Measurements from ENCODE around the gene TMIGD1.
"Not testable (repeated sequence)": the region's sequence is repeated elsewhere in the genome, so short reads cannot be mapped to it uniquely, and the experiment has no call there.

The TMIGD1 gene

DNA sequence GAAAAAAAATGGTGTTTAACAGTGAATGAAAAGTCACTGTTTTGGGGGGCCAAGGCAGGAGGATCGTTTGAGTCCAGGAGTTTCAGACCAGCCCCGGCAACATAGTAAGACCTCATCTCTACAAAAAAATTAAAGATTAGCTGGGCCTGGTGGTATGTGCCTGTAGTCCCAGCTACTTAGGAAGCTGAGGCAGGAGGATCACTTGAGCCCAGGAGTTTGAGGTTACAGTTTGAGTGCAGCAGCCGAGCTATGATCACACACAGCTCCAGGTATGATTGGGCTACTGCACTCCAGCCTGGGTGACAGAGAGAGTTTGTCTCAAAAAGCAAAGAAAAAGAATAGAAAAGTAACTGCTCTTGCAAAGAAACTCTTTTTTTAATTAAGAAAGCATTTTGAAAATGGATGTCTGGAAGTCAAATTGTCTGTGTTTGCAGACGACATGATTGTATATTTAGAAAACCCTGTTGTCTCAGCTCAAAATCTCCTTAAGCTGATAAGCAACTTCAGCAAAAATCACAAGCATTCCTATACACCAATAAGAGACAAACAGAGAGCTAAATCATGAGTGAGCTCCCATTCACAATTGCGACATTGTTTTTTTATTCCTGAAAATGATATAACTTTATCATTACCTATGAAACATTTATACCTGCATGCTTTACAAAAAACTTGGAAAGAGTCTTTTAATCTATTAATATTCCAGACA is 24.4 kb upstream of the TMIGD1 start:
- no peak for DNase-seq (ENCODE audit: low read depth)

- DNase-seq (ENCODE audit: low read depth) = no peak
These were observed 23.6 kb upstream of the TMIGD1 start for GRCh38 chr17:30357476-30357875.

GRCh38 chr17:30354701-30355100 is 20.8 kb upstream of the TMIGD1 start:
- no peak for DNase-seq (ENCODE audit: low read depth)

- DNase-seq (ENCODE audit: low read depth) = no peak
These were observed 18.5 kb upstream of the TMIGD1 start for GRCh38 chr17:30352240-30352814.

- DNase-seq (ENCODE audit: low read depth) = no peak
These were observed 17.9 kb upstream of the TMIGD1 start for GRCh38 chr17:30351735-30352134.

- not testable (repeated sequence) for DNase-seq (ENCODE audit: low read depth)
These were observed 17.4 kb upstream of the TMIGD1 start for GRCh38 chr17:30351263-30351662.

DNA sequence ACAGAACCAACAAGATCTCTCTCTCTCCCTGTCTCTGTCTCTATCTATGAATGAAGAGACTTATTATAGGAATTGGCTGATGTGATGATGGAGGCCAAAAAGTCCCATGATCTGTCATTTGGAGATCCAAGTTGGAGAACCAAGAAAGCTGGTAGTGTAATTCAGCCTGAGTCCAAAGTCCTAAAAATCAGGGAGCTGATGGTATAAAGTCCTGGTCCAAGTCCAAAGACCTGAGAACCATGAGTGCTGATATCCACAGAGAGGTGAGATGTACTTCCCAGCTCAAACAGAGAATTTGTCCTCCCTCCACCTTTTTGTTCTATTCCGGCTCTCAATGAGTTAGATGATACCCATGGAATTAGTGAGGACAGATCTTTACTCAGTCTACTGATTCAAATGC is 15.4 kb upstream of the TMIGD1 start:
- DNase-seq (ENCODE audit: low read depth) = no peak

DNA sequence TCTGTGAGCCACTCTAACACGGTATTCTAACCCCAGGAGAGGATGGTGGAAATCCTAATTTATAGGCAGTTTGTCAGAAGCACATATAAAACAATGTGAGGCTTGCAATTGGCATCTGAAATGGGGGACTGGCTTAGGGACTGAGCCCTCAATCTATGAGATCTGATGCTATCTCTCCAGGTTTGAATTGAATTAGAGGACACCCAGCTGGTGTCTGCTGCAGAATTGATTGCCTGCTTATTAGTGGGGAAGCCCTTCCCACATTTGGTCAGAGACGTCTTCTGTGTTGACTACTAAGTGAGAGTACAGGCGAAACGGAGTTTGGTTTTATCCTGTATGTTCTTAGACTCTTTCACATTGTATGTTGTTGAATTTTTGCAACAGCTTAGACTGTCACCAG is 13.6 kb upstream of the TMIGD1 start:
- no peak for DNase-seq (ENCODE audit: low read depth)

GRCh38 chr17:30346221-30346795 is 12.5 kb upstream of the TMIGD1 start:
- DNase-seq (ENCODE audit: low read depth) = no peak

GRCh38 chr17:30345527-30346075 is 11.7 kb upstream of the TMIGD1 start:
- DNase-seq (ENCODE audit: low read depth) = no peak

DNA sequence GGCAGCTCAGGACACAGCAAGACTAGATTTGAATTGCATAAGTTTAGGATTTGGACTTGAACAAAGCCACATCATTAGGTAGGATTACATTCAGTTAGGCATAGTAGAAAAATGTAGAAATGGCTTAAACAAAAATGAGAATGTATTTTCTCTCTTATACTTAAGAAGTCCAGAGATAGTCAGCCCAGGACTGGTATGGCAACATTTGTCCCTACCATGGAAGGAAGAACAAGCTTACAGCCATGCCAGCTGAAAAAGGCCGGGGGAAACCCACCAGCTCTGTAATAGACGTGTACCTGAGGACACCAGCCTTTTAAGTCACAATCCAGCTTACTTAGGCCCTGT is 11.2 kb upstream of the TMIGD1 start:
- no peak for DNase-seq (ENCODE audit: low read depth)

DNA sequence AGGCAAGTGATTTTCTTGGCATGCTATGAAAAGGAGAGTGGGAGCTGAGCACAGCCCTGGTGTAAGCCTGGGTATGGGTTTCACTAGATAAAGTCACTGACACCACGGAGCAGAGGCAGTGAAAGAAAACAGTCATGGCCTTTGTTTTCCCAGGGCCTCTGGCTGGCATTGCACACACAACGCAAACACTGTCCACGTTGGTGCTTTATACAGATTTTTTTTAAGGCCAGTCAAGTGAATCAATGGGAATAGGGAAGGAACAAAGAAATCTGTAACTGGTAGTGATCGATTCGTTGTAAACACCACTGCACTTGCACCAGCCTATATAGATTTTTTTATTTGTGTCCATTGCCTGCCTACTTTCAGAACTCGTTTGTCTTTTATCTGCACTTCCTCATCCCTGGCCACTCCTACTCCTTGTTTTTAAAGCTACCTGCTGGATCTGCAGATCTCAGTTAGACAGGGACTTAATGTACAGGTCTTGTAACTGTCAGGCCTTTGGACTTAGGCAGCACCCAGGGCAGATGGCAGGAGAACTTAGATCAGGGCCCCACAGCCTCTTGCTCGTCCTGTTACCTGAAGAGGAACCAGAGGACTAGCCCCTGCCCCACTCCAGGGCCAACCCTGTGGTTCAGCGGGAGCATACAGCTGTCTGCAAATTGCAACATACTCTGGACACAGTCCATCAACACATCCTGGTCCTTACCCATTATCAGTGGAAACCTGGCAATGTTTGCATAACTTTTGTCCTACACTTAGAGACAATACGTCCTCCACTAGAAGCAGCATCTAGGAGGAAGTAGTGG is 10.6 kb upstream of the TMIGD1 start:
- DNase-seq (ENCODE audit: low read depth) = no peak

DNA sequence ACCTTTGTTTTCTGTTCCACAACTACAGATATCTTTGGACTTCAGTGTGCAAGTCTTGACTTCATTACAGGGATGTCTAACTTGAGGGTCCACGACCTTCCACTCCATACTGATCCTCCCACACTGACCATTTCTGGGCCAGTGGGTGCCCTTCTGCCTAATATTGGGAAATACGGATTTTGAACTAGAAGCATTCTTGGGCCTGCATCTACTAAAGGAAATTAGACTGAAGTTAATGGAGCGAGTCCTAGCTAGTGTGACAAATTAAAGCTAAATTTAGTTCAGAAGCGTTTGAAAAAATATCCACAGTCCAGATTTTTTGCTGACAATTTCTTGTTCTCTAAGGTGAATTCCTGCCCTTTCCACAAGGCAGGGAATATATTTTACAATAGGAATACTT is 9.9 kb upstream of the TMIGD1 start:
- DNase-seq (ENCODE audit: low read depth) = no peak

- not testable (repeated sequence) for DNase-seq (ENCODE audit: low read depth)
These were observed 9.4 kb upstream of the TMIGD1 start for GRCh38 chr17:30343244-30343643.

- no peak for DNase-seq (ENCODE audit: low read depth)
These were observed 7.9 kb upstream of the TMIGD1 start for GRCh38 chr17:30341703-30342249.

DNA sequence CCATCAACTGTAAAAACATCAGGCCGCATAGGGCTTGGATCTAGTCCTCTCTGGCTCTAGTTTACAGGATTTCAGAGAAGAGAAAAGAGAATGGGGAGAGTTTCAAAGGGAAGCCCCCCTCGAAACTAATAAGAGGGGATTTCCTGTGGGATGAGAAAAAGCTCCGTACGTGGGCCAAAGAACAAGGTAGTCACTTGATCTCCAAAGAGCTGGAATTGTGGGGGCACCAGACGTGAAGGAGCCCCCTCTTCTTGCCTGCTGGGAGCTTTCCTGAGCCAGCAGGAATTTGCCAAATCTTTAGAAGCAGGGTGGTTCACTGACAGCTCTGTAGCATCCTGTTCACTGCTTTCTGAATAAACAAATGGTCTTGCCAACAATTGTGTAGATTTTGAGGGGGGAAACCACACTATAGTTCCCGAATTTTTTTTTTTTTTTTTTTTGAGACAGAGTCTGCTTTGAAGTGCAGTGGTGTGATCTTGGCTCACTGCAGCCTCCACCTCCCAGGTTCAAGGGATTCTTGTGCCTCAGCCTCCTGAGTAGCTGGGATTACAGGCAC is 7.0 kb upstream of the TMIGD1 start:
- no peak for DNase-seq (ENCODE audit: low read depth)

GRCh38 chr17:30339086-30339485 is 5.2 kb upstream of the TMIGD1 start:
- no peak for DNase-seq (ENCODE audit: low read depth)

DNA sequence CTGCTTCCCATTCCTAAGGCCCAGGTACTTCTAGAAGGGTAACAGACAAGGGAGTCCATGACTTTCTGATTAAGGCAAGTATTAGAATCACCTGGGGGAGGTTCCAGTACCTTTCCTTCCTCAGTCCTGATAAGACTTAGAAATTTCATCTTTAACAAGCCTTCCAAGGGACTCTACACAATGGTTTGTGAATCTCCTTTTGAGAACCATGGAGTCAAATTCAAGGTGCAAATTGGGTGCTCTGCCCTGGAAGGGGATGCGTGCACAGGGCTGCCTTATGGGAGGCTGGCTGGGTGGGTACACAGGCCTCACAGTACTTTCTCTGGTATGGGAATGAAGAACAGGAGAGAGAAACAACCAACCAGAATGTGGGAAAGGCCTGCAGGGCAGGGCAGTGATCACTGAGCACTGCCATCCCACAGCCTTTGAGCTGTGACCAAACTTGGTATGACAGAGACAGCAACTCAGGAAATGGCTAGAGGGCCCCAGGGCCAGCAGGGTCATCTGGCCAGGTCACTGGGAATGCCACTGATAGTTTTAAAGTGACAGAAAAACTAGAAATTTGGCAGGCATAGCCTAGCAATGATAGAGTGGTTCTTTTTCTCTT is 3.6 kb upstream of the TMIGD1 start:
- no peak for DNase-seq (ENCODE audit: low read depth)

- DNase-seq (ENCODE audit: low read depth) = no peak
These were observed 2.7 kb upstream of the TMIGD1 start for GRCh38 chr17:30336369-30337171.

DNA sequence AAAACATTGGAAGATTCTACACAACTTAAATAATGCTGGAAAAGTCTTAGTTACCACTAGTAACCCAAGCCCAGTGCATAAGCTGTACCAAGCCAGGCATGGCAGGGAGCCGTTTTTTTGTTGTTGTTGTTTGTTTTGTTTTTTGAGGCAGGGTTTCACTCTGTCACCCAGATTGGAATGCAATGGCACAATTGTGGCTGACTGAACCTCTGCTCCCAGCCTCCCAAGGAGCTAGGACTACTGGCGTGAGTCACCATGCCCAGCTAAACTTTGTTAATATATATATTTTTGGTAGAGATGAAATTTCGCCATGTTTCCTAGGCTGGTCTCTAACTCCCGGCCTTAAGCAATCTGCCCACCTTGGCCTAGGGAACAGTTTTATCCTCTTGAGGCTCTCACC is 564 bp upstream of the TMIGD1 start:
- DNase-seq (ENCODE audit: low read depth) = no peak

DNA sequence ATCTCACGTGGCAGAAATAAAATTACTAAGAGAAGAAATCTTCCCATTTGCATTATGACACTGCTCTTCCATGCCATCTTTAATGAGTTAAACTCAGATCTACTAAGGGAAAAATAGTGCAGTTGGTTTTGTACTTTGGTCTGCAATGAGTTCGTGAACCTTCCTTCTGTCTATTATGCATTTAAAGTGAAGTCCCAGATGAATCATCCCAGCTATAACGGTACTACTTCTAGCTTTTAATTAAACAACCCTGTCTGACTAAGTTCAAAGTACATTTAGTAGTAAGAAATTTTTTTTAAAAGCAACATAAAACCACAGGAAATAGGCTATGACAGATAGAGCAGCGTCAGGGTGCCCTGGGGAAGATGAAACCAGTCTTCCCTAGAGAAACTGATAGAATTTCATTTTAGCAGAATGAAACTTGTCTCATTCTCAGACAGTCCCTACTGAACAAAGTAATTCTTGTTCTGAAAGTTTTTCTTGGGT is 1.8 kb downstream of the TMIGD1 start:
- no peak for DNase-seq (ENCODE audit: low read depth)
